ENCODE measurements around the gene ZC3H18.

Gene ZC3H18

GRCh38 chr16:88622866-88623265, 52.7 kb downstream of the ZC3H18 start:
- TF ChIP-seq RAD21 (IDR thresholded peaks at IDR 0.05; ENCODE audit: low read depth) (no peak), REST (IDR thresholded peaks at IDR 0.05; ENCODE audit: low read depth) (no peak), USF1 (IDR thresholded peaks at IDR 0.05) (no peak), CEBPB (IDR thresholded peaks at IDR 0.05) (no peak)

GRCh38 chr16:88623858-88624257, 53.7 kb downstream of the ZC3H18 start:
- TF ChIP-seq ZBTB7A (IDR thresholded peaks at IDR 0.05; ENCODE audit: low read depth) (no peak), TAF1 (IDR thresholded peaks at IDR 0.05; ENCODE audit: low read depth) (no peak), CEBPB (IDR thresholded peaks at IDR 0.05) (no peak), NFIC (IDR thresholded peaks at IDR 0.05) (no peak), REST (IDR thresholded peaks at IDR 0.05; ENCODE audit: low read depth) (no peak)

- TF ChIP-seq TCF12 (IDR thresholded peaks at IDR 0.05; ENCODE audit: low read depth) (no peak), EP300 (IDR thresholded peaks at IDR 0.05; ENCODE audit: borderline replicate concordance) (no peak), MAX (IDR thresholded peaks at IDR 0.05) (no peak), FOXM1 (IDR thresholded peaks at IDR 0.05; ENCODE audit: borderline replicate concordance, low read depth) (no peak), TAF1 (IDR thresholded peaks at IDR 0.05; ENCODE audit: low read depth) (no peak), TEAD4 (IDR thresholded peaks at IDR 0.05) (no peak), CEBPB (IDR thresholded peaks at IDR 0.05) (no peak), REST (IDR thresholded peaks at IDR 0.05; ENCODE audit: low read depth) (no peak), NFIC (IDR thresholded peaks at IDR 0.05) (no peak), RAD21 (IDR thresholded peaks at IDR 0.05; ENCODE audit: low read depth) (no peak), YY1 (IDR thresholded peaks at IDR 0.05; ENCODE audit: low read depth) (no peak), USF1 (IDR thresholded peaks at IDR 0.05) (no peak), EGR1 (IDR thresholded peaks at IDR 0.05) (no peak), CREB1 (IDR thresholded peaks at IDR 0.05; ENCODE audit: low read depth) (no peak), ZBTB7A (IDR thresholded peaks at IDR 0.05; ENCODE audit: low read depth) (no peak)
Observed at GRCh38 chr16:88624481-88624880, 54.3 kb downstream of the ZC3H18 start.

- TF ChIP-seq USF1 (IDR thresholded peaks at IDR 0.05) (no peak), RAD21 (IDR thresholded peaks at IDR 0.05; ENCODE audit: low read depth) (no peak), YY1 (IDR thresholded peaks at IDR 0.05; ENCODE audit: low read depth) (no peak), REST (IDR thresholded peaks at IDR 0.05; ENCODE audit: low read depth) (no peak), FOXM1 (IDR thresholded peaks at IDR 0.05; ENCODE audit: borderline replicate concordance, low read depth) (no peak), NFIC (IDR thresholded peaks at IDR 0.05) (no peak), MAX (IDR thresholded peaks at IDR 0.05) (no peak), EGR1 (IDR thresholded peaks at IDR 0.05) (no peak), ZBTB7A (IDR thresholded peaks at IDR 0.05; ENCODE audit: low read depth) (no peak), EP300 (IDR thresholded peaks at IDR 0.05; ENCODE audit: borderline replicate concordance) (no peak), TCF12 (IDR thresholded peaks at IDR 0.05; ENCODE audit: low read depth) (no peak), CEBPB (IDR thresholded peaks at IDR 0.05) (no peak), TEAD4 (IDR thresholded peaks at IDR 0.05) (no peak), CREB1 (IDR thresholded peaks at IDR 0.05; ENCODE audit: low read depth) (no peak), TAF1 (IDR thresholded peaks at IDR 0.05; ENCODE audit: low read depth) (no peak)
Observed at GRCh38 chr16:88624977-88625576, 54.9 kb downstream of the ZC3H18 start.
